22Rv1 (cell line): ENCODE data around the gene CELF4.

Experiments used
- ZFX ChIP-seq: fragments of 450-650 bp; IDR thresholded peaks from 2 replicates; pipeline ENCODE4 v1.6.1; 2017; ENCODE audit warnings: antibody characterized with exemption, borderline replicate concordance
- TF ChIP-seq, protein P1 (sequence below): fragments of 450-650 bp; IDR thresholded peaks from 2 replicates; pipeline ENCODE4 v1.5.1; 2017; ENCODE audit warnings: mild to moderate bottlenecking

- TF ChIP-seq, protein P1, sequence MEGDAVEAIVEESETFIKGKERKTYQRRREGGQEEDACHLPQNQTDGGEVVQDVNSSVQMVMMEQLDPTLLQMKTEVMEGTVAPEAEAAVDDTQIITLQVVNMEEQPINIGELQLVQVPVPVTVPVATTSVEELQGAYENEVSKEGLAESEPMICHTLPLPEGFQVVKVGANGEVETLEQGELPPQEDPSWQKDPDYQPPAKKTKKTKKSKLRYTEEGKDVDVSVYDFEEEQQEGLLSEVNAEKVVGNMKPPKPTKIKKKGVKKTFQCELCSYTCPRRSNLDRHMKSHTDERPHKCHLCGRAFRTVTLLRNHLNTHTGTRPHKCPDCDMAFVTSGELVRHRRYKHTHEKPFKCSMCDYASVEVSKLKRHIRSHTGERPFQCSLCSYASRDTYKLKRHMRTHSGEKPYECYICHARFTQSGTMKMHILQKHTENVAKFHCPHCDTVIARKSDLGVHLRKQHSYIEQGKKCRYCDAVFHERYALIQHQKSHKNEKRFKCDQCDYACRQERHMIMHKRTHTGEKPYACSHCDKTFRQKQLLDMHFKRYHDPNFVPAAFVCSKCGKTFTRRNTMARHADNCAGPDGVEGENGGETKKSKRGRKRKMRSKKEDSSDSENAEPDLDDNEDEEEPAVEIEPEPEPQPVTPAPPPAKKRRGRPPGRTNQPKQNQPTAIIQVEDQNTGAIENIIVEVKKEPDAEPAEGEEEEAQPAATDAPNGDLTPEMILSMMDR, result no peak
- no peak for TF ChIP-seq ZFX
These were observed 295.4 kb downstream of the CELF4 start for GRCh38 chr18:37270038-37270665.
